C4-2B (cell line): ENCODE data around the gene SCART1.
"Not testable (repeated sequence)": the region's sequence is repeated elsewhere in the genome, so short reads cannot be mapped to it uniquely, and the experiment has no call there.

Source experiments
- CTCF ChIP-seq: fragments of 450-650 bp; conservative IDR thresholded peaks from 2 replicates; pipeline ENCODE4 v1.5.1; 2017; ENCODE audit warnings: mild to moderate bottlenecking
- ZFX ChIP-seq: fragments of 450-650 bp; IDR thresholded peaks from 2 replicates; pipeline ENCODE4 v1.6.1; 2017

- not testable (repeated sequence) for TF ChIP-seq CTCF, ZFX
Observed at GRCh38 chr10:133424102-133424501, 29.6 kb upstream of the SCART1 start.
